Suprapubic skin (tissue), 4 donors: Measurements from ENCODE around the gene CR1L. TPM values are rescaled to one million over a fixed set of nuclear protein-coding genes. Genes with fewer than 3 reads are reported as not detected.

Source experiments
- DNase-seq, 2 donors: peaks; one replicate each; pipeline ENCODE4 v3.0.0-alpha.2; 2019; ENCODE audit warnings: low spot score in 2 of 2
- H3K27ac ChIP-seq: fragments of 200-600 bp; sonication (generic); one replicate; pipeline ENCODE4 v1.5.1; 2019
- H3K27me3 ChIP-seq: fragments of 200-600 bp; sonication (generic); one replicate; pipeline ENCODE4 v1.5.1; 2019
- H3K36me3 ChIP-seq: fragments of 200-600 bp; sonication (generic); one replicate; pipeline ENCODE4 v1.5.1; 2019
- H3K4me1 ChIP-seq: fragments of 200-600 bp; sonication (generic); one replicate; pipeline ENCODE4 v1.5.1; 2019
- H3K4me3 ChIP-seq: fragments of 200-600 bp; sonication (generic); one replicate; pipeline ENCODE4 v1.5.1; 2019; ENCODE audit warnings: mild to moderate bottlenecking
- H3K9me3 ChIP-seq: fragments of 200-600 bp; sonication (generic); one replicate; pipeline ENCODE4 v1.5.1; 2019
- CTCF ChIP-seq, 2 donors: fragments of 200-600 bp in 1 of 2; fragments of 450-650 bp in 1 of 2; sonication (generic) in 1 of 2; IDR thresholded peaks; one replicate each; pipeline ENCODE4 v1.5.1; 2016 to 2019; ENCODE audit warnings: antibody characterized with exemption in 2 of 2, mild to moderate bottlenecking in 1 of 2, moderate library complexity in 1 of 2
- EP300 ChIP-seq: sonication (generic); formaldehyde crosslinking; IDR thresholded peaks from one replicate; pipeline ENCODE4 v1.6.1; 2017; ENCODE audit warnings: antibody characterized with exemption
- POLR2A ChIP-seq, 2 donors: fragments of 450-650 bp; IDR thresholded peaks; one replicate each; pipeline ENCODE4 v1.6.1; 2017; ENCODE audit warnings: antibody characterized with exemption in 2 of 2, mild to moderate bottlenecking in 2 of 2, moderate library complexity in 2 of 2
- POLR2AphosphoS5 ChIP-seq, 3 donors: sonication (generic); formaldehyde crosslinking; IDR thresholded peaks; one replicate each; pipeline ENCODE4 v1.6.1; 2017; ENCODE audit warnings: antibody characterized with exemption in 3 of 3
- WGBS: methylation state at CpG from one replicate; pipeline ENCODE4 v1.1.5; 2018; 5-methylcytosine and 5-hydroxymethylcytosine counted together
- total RNA-seq, 4 donors: library from RNA; depleted of rRNA; stranded (reverse); fragments of >200 nt; gene quantifications; one replicate each; pipeline ENCODE4 v1.1.0, GENCODE V29; 2016

Gene CR1L
- total RNA-seq, result not detected

- Histone ChIP-seq H3K4me1 (peaks cover 7% of the 10 kb centered on the region), H3K27ac (no peak within 1 kb of the TSS), H3K4me3 (peak within 1 kb of the TSS; percentile 50), H3K36me3 (no peaks in the 10 kb centered on the region), H3K9me3 (no peaks in the 10 kb centered on the region), H3K27me3 (peaks cover 4% of the 10 kb centered on the region)
- no peak for TF ChIP-seq EP300
- 1% methylated on average over 19 of the region's 65 CpGs for WGBS
- DNase-seq, result peak; percentile 83 to 84
Observed at GRCh38 chr1:207644852-207645634, at the start of gene CR1L. CR1L (plus strand) TSS chr1:207645133; CDS start chr1:207645234, 101 bp downstream.

- no peak for DNase-seq
- no peaks in the 10 kb centered on the region for H3K27me3 ChIP-seq
- WGBS, result 76% methylated on average over 6 of the region's 6 CpGs
- TF ChIP-seq POLR2AphosphoS5 (IDR thresholded peaks at IDR 0.05) (no peak), CTCF (IDR thresholded peaks at IDR 0.05) (no peak), POLR2A (IDR thresholded peaks at IDR 0.05) (no peak), EP300 (no peak)
- no peak overlapping the region for H3K27ac ChIP-seq
- H3K36me3 ChIP-seq, result no peaks in the 10 kb centered on the region
- no peaks in the 10 kb centered on the region for H3K9me3 ChIP-seq
- H3K4me1 ChIP-seq, result no peaks in the 10 kb centered on the region
- no peak overlapping the region for H3K4me3 ChIP-seq
Observed at GRCh38 chr1:207603777-207604176, 41.2 kb upstream of the CR1L start.

- TF ChIP-seq EP300 (no peak), CTCF (IDR thresholded peaks at IDR 0.05) (no peak), POLR2AphosphoS5 (IDR thresholded peaks at IDR 0.05) (no peak), POLR2A (IDR thresholded peaks at IDR 0.05) (no peak)
- no peaks in the 10 kb centered on the region for H3K9me3 ChIP-seq
- no peaks in the 10 kb centered on the region for H3K4me1 ChIP-seq
- H3K4me3 ChIP-seq, result no peak overlapping the region
- H3K36me3 ChIP-seq, result no peaks in the 10 kb centered on the region
- no peak for DNase-seq
- WGBS, result 90% methylated on average over 7 of the region's 7 CpGs
- no peak overlapping the region for H3K27ac ChIP-seq
- H3K27me3 ChIP-seq, result no peaks in the 10 kb centered on the region
Observed at GRCh38 chr1:207605444-207606361, 39.2 kb upstream of the CR1L start.

- H3K27ac ChIP-seq, result no peak overlapping the region
- no peaks in the 10 kb centered on the region for H3K27me3 ChIP-seq
- H3K4me3 ChIP-seq, result no peak overlapping the region
- H3K4me1 ChIP-seq, result no peaks in the 10 kb centered on the region
- WGBS, result 45% methylated on average over 2 of the region's 2 CpGs
- TF ChIP-seq POLR2AphosphoS5 (IDR thresholded peaks at IDR 0.05), result no peak
- no peaks in the 10 kb centered on the region for H3K36me3 ChIP-seq
- H3K9me3 ChIP-seq, result no peaks in the 10 kb centered on the region
- no peak for DNase-seq
Observed at GRCh38 chr1:207606362-207606755, 38.6 kb upstream of the CR1L start.

GRCh38 chr1:207612762-207613161 lies 32.2 kb upstream of the CR1L start:
- H3K27me3 ChIP-seq, result peaks cover 6% of the 10 kb centered on the region
- no peak overlapping the region for H3K27ac ChIP-seq
- WGBS, result 79% methylated on average over 11 of the region's 11 CpGs
- no peaks in the 10 kb centered on the region for H3K9me3 ChIP-seq
- no peak overlapping the region for H3K4me3 ChIP-seq
- no peaks in the 10 kb centered on the region for H3K4me1 ChIP-seq
- DNase-seq, result no peak
- no peak for TF ChIP-seq CTCF (IDR thresholded peaks at IDR 0.05)
- no peak for TF ChIP-seq POLR2A (IDR thresholded peaks at IDR 0.05)
- no peak for TF ChIP-seq POLR2AphosphoS5 (IDR thresholded peaks at IDR 0.05)
- TF ChIP-seq EP300, result no peak
- no peaks in the 10 kb centered on the region for H3K36me3 ChIP-seq

- H3K27ac ChIP-seq, result no peak overlapping the region
- DNase-seq, result no peak
- no peaks in the 10 kb centered on the region for H3K36me3 ChIP-seq
- no peaks in the 10 kb centered on the region for H3K4me1 ChIP-seq
- no peak overlapping the region for H3K4me3 ChIP-seq
- H3K27me3 ChIP-seq, result peaks cover 6% of the 10 kb centered on the region
- H3K9me3 ChIP-seq, result no peaks in the 10 kb centered on the region
- TF ChIP-seq CTCF (IDR thresholded peaks at IDR 0.05) (peak; percentile 48 to 76), POLR2A (IDR thresholded peaks at IDR 0.05) (no peak)
- 52% methylated on average over 7 of the region's 7 CpGs for WGBS
Observed at GRCh38 chr1:207619871-207620542, 24.9 kb upstream of the CR1L start.
